SK-N-SH (cell line): Measurements from ENCODE around the gene CEP19. TPM values are rescaled to one million over a fixed set of nuclear protein-coding genes. Genes with fewer than 3 reads are reported as not detected.

Experiments
- CTCF ChIA-PET: fragments of 300-600, 350-600 bp; formaldehyde crosslinking; extraction: SDS; loops from one replicate; lab custom pipeline; 2021; lab: Yijun Ruan, JAX
- POLR2A ChIA-PET: fragments of 350-600 bp; sonication (Branson Sonifier 250); formaldehyde crosslinking; extraction: SDS; loops from one replicate; lab custom pipeline; 2020; ENCODE audit warnings: antibody characterized with exemption, inconsistent platforms; lab: Yijun Ruan, JAX
- DNase-seq: peaks from one replicate; pipeline ENCODE4 v3.0.0; 2012
- H2AFZ ChIP-seq: fragments of 200-600 bp; sonication (generic); 2 replicates; pipeline ENCODE4 v1.8.1; 2016; ENCODE audit warnings: antibody characterized with exemption, mild to moderate bottlenecking, low read depth
- H3F3A ChIP-seq: fragments of 200-600 bp; sonication (generic); replicated peaks from 2 replicates; pipeline ENCODE3; 2016; ENCODE audit warnings: antibody characterized with exemption, mild to moderate bottlenecking; ENCODE audit not compliant: insufficient read depth
- H3K27ac ChIP-seq, 2 experiments: fragments of 200-500 bp in 1 of 2; fragments of 200-600 bp in 1 of 2; sonication (Bioruptor generic) in 1 of 2; sonication (generic), shearing (Covaris generic) in 1 of 2; 2 replicates each; pipeline versions ENCODE4 v1.5.1 to v1.6.1; 2014 to 2016; ENCODE audit warnings: low read depth in 2 of 2, inconsistent platforms in 1 of 2, low read length in 1 of 2, mild to moderate bottlenecking in 1 of 2, mixed read lengths in 1 of 2
- H3K27me3 ChIP-seq: fragments of 200-600 bp; sonication (generic), shearing (Covaris generic); 2 replicates; pipeline ENCODE4 v1.6.1; 2016; ENCODE audit warnings: mixed run types; ENCODE audit not compliant: insufficient read depth
- H3K36me3 ChIP-seq, 2 experiments: fragments of 200-500 bp in 1 of 2; fragments of 200-600 bp in 1 of 2; sonication (Bioruptor generic) in 1 of 2; sonication (generic) in 1 of 2; replicated peaks in 1 of 2; 2 replicates each; pipeline versions ENCODE3 to v1.5.1; 2014 to 2016; ENCODE audit warnings: low read length in 1 of 2, mild to moderate bottlenecking in 1 of 2; ENCODE audit not compliant: insufficient read depth in 2 of 2, control insufficient read depth in 1 of 2
- H3K4me1 ChIP-seq, 2 experiments: fragments of 200-500 bp in 1 of 2; fragments of 200-600 bp in 1 of 2; sonication (Bioruptor generic) in 1 of 2; sonication (generic), shearing (Covaris generic) in 1 of 2; 2 replicates each; pipeline versions ENCODE4 v1.5.1 to v1.6.1; 2014 to 2016; ENCODE audit warnings: low read depth in 1 of 2, low read length in 1 of 2, mixed run types in 1 of 2; ENCODE audit not compliant: insufficient read depth in 2 of 2, control insufficient read depth in 1 of 2
- H3K4me2 ChIP-seq: fragments of 200-600 bp; sonication (generic), shearing (Covaris generic); 2 replicates; pipeline ENCODE4 v1.6.1; 2017; ENCODE audit warnings: mixed run types
- H3K4me3 ChIP-seq, 2 experiments: fragments of 200-500 bp in 1 of 2; fragments of 200-600 bp in 1 of 2; sonication (Bioruptor generic) in 1 of 2; sonication (generic), shearing (Covaris generic) in 1 of 2; 2 replicates each; pipeline versions ENCODE4 v1.5.1 to v1.8.1; 2014 to 2016; ENCODE audit warnings: low read depth in 2 of 2, inconsistent platforms in 1 of 2, low read length in 1 of 2, mild to moderate bottlenecking in 1 of 2, mixed read lengths in 1 of 2, moderate library complexity in 1 of 2
- H3K79me2 ChIP-seq: fragments of 200-600 bp; sonication (generic); 2 replicates; pipeline ENCODE4 v1.8.1; 2017; ENCODE audit warnings: mild to moderate bottlenecking; ENCODE audit not compliant: insufficient read depth
- H3K9ac ChIP-seq: fragments of 200-600 bp; sonication (generic); 2 replicates; pipeline ENCODE4 v1.6.1; 2017; ENCODE audit warnings: mixed run types
- H3K9me2 ChIP-seq: fragments of 200-600 bp; sonication (generic); 2 replicates; pipeline ENCODE4 v1.6.1; 2017; ENCODE audit warnings: mixed run types
- H3K9me3 ChIP-seq: fragments of 200-600 bp; sonication (generic); 2 replicates; pipeline ENCODE4 v1.6.1; 2017; ENCODE audit warnings: mixed run types, mild to moderate bottlenecking, moderate library complexity
- H4K20me1 ChIP-seq: fragments of 200-600 bp; sonication (generic); 2 replicates; pipeline ENCODE4 v1.6.1; 2017; ENCODE audit warnings: mild to moderate bottlenecking, mixed run types; ENCODE audit not compliant: insufficient read depth
- IRF3 ChIP-seq: fragments of 150-350 bp; IDR thresholded peaks from 2 replicates; pipeline ENCODE4 v1.6.1; 2016; ENCODE audit warnings: mild to moderate bottlenecking, low read depth, low read length
- NRF1 ChIP-seq: IDR thresholded peaks from 2 replicates; pipeline ENCODE4 v1.6.1; 2012; ENCODE audit warnings: low read depth, mild to moderate bottlenecking, low read length
- POLR2AphosphoS5 ChIP-seq: IDR thresholded peaks from 2 replicates; pipeline ENCODE4 v1.6.1; 2012; ENCODE audit warnings: low read depth, low read length
- REST ChIP-seq: IDR thresholded peaks from 2 replicates; pipeline ENCODE4 v1.6.1; 2012; ENCODE audit warnings: mild to moderate bottlenecking, low read depth, low read length, moderate library complexity
- RFX5 ChIP-seq: IDR thresholded peaks from 2 replicates; pipeline ENCODE4 v1.6.1; 2012; ENCODE audit warnings: mild to moderate bottlenecking, improper control_type of control experiment, low read length
- RXRA ChIP-seq: IDR thresholded peaks from 2 replicates; pipeline ENCODE4 v1.4.0; 2012; ENCODE audit warnings: low read depth, mild to moderate bottlenecking, borderline replicate concordance
- SIN3A ChIP-seq: IDR thresholded peaks from 2 replicates; pipeline ENCODE4 v1.6.1; 2012; ENCODE audit warnings: low read depth, mild to moderate bottlenecking, low read length, moderate library complexity, borderline replicate concordance
- USF2 ChIP-seq: fragments of 150-350 bp; IDR thresholded peaks from 2 replicates; pipeline ENCODE4 v1.6.1; 2017; ENCODE audit warnings: antibody characterized with exemption, low read length, low read depth, borderline replicate concordance
- ZBTB33 ChIP-seq: IDR thresholded peaks from 2 replicates; pipeline ENCODE4 v1.4.0; 2012; ENCODE audit warnings: low read depth, borderline replicate concordance
- WGBS: methylation state at CpG from one replicate; pipeline ENCODE4 v1.1.6; 2017; ENCODE audit warnings: low lambda C conversion rate; 5-methylcytosine and 5-hydroxymethylcytosine counted together
- polyA plus RNA-seq, 3 experiments: library from polyadenylated mRNA; depleted of rRNA; stranded (reverse); fragments of >200 nt; gene quantifications; 2 replicates each; pipeline ENCODE4 v1.2.3, GENCODE V29; 2012

Gene CEP19
- polyA plus RNA-seq, 1 of the 3 experiments (the other 2 are of a cell fraction): 2.6 TPM

GRCh38 chr3:196695849-196696226, 16.2 kb downstream of the CEP19 start (continued):
- TF ChIP-seq ZBTB33: no peak
- no peak for TF ChIP-seq RFX5
- TF ChIP-seq REST: no peak
- no peak for TF ChIP-seq USF2
- no peak for TF ChIP-seq RXRA
- TF ChIP-seq POLR2AphosphoS5: no peak

GRCh38 chr3:196694941-196695848, 16.9 kb downstream of the CEP19 start:
- Histone ChIP-seq H3K4me2 (no peak overlapping the region), H3K79me2 (no peaks in the 10 kb centered on the region), H3F3A (no peaks in the 10 kb centered on the region), H3K9ac (no peak overlapping the region), H3K27me3 (no peaks in the 10 kb centered on the region), H3K9me3 (no peaks in the 10 kb centered on the region), H3K4me1 (no peaks in the 10 kb centered on the region), H3K27ac (no peak overlapping the region), H3K9me2 (no peaks in the 10 kb centered on the region), H3K4me3 (no peak overlapping the region), H3K36me3 (no peaks in the 10 kb centered on the region), H4K20me1 (no peaks in the 10 kb centered on the region), H2AFZ (no peak overlapping the region)
- ChIA-PET POLR2A (no interaction called here), CTCF (interaction anchor here (1.3 to 2.9 kb wide), 3 partner anchors 10 to 171 kb away, joined by 3 to 15 read pairs (median 3); no protein-coding TSS in a partner anchor)
- 92% methylated on average over 17 of the region's 17 CpGs for WGBS
- TF ChIP-seq SIN3A (no peak), NRF1 (no peak), IRF3 (no peak)
- DNase-seq: no peak
